ENCODE data around the gene PABPC4L.
"Not testable (repeated sequence)": the region's sequence is repeated elsewhere in the genome, so short reads cannot be mapped to it uniquely, and the experiment has no call there.

GRCh38 chr4:134207955-134208354 lies 6.4 kb upstream of the PABPC4L start:
- not testable (repeated sequence) for TF ChIP-seq POLR2AphosphoS5 (IDR thresholded peaks at IDR 0.05; ENCODE audit: low read depth); CTCF (IDR thresholded peaks at IDR 0.05; ENCODE audit: insufficient read depth, low read length); REST (IDR thresholded peaks at IDR 0.05; ENCODE audit: insufficient replicate concordance, low read depth)

All from HL-60 (cell line).